ENCODE measurements around the gene POU3F1.

POU3F1 gene

GRCh38 chr1:38088791-38089190 is 42.2 kb upstream of the POU3F1 start:
- no peak for TF ChIP-seq CTCF (IDR thresholded peaks at IDR 0.05; ENCODE audit: low read depth, low read length)
- TF ChIP-seq EZH2phosphoT487 (IDR thresholded peaks at IDR 0.05; ENCODE audit: low read depth): no peak

GRCh38 chr1:38088366-38088765 is 41.8 kb upstream of the POU3F1 start:
- Histone ChIP-seq H3K4me2 (ENCODE audit: low read length) (no peak overlapping the region), H3K36me3 (replicated peaks; ENCODE audit: low read depth, low read length) (peaks cover 5% of the 10 kb centered on the region), H2AFZ (ENCODE audit: low read depth, low read length) (no peak overlapping the region), H3K27me3 (ENCODE audit: low read depth, low read length) (no peaks in the 10 kb centered on the region), H4K20me1 (ENCODE audit: insufficient read depth, low read length) (peaks cover 90% of the 10 kb centered on the region), H3K9ac (ENCODE audit: low read length) (no peak overlapping the region), H3K27ac (ENCODE audit: low read length) (no peak overlapping the region), H3K9me3 (ENCODE audit: insufficient read depth, low read length) (no peaks in the 10 kb centered on the region), H3K4me1 (ENCODE audit: low read length) (peaks cover 55% of the 10 kb centered on the region), H3K79me2 (ENCODE audit: low read length) (peaks cover 99% of the 10 kb centered on the region), H3K4me3 (ENCODE audit: low read length) (no peak overlapping the region)
- TF ChIP-seq EZH2phosphoT487 (IDR thresholded peaks at IDR 0.05; ENCODE audit: low read depth) (no peak), CTCF (IDR thresholded peaks at IDR 0.05; ENCODE audit: low read depth, low read length) (peak; percentile 19; the same call in 1 of the 2 replicates)

More at GRCh38 chr1:38088791-38089190, 42.2 kb upstream of the POU3F1 start:
- H3K79me2 ChIP-seq (ENCODE audit: low read length): peaks cover 99% of the 10 kb centered on the region
- H3K27me3 ChIP-seq (ENCODE audit: low read depth, low read length): no peaks in the 10 kb centered on the region
- H3K9me3 ChIP-seq (ENCODE audit: insufficient read depth, low read length): no peaks in the 10 kb centered on the region
- no peak overlapping the region for H3K4me3 ChIP-seq (ENCODE audit: low read length)
- H3K36me3 ChIP-seq (replicated peaks; ENCODE audit: low read depth, low read length): peaks cover 5% of the 10 kb centered on the region
- H2AFZ ChIP-seq (ENCODE audit: low read depth, low read length): no peak overlapping the region
- H3K4me1 ChIP-seq (ENCODE audit: low read length): peaks cover 58% of the 10 kb centered on the region
- H3K9ac ChIP-seq (ENCODE audit: low read length): no peak overlapping the region
- no peak overlapping the region for H3K4me2 ChIP-seq (ENCODE audit: low read length)
- H4K20me1 ChIP-seq (ENCODE audit: insufficient read depth, low read length): peaks cover 89% of the 10 kb centered on the region
- H3K27ac ChIP-seq (ENCODE audit: low read length): no peak overlapping the region

GRCh38 chr1:38087676-38088075 is 41.1 kb upstream of the POU3F1 start:
- Histone ChIP-seq H2AFZ (ENCODE audit: low read depth, low read length) (no peak overlapping the region), H3K4me1 (ENCODE audit: low read length) (peaks cover 52% of the 10 kb centered on the region), H3K27ac (ENCODE audit: low read length) (no peak overlapping the region), H3K36me3 (replicated peaks; ENCODE audit: low read depth, low read length) (peaks cover 2% of the 10 kb centered on the region), H3K27me3 (ENCODE audit: low read depth, low read length) (no peaks in the 10 kb centered on the region), H3K9me3 (ENCODE audit: insufficient read depth, low read length) (no peaks in the 10 kb centered on the region), H3K9ac (ENCODE audit: low read length) (no peak overlapping the region), H4K20me1 (ENCODE audit: insufficient read depth, low read length) (peaks cover 90% of the 10 kb centered on the region), H3K4me2 (ENCODE audit: low read length) (no peak overlapping the region), H3K4me3 (ENCODE audit: low read length) (no peak overlapping the region), H3K79me2 (ENCODE audit: low read length) (peaks cover 99% of the 10 kb centered on the region)
- TF ChIP-seq EZH2phosphoT487 (IDR thresholded peaks at IDR 0.05; ENCODE audit: low read depth): no peak
- no peak for TF ChIP-seq CTCF (IDR thresholded peaks at IDR 0.05; ENCODE audit: low read depth, low read length)

- H2AFZ ChIP-seq (ENCODE audit: low read depth, low read length): no peak overlapping the region
- H3K36me3 ChIP-seq (replicated peaks; ENCODE audit: low read depth, low read length): peaks cover 6% of the 10 kb centered on the region
- no peak overlapping the region for H3K4me2 ChIP-seq (ENCODE audit: low read length)
- no peak overlapping the region for H3K4me3 ChIP-seq (ENCODE audit: low read length)
- H4K20me1 ChIP-seq (ENCODE audit: insufficient read depth, low read length): peaks cover 93% of the 10 kb centered on the region
- H3K27ac ChIP-seq (ENCODE audit: low read length): no peak overlapping the region
- no peak for TF ChIP-seq EZH2phosphoT487 (IDR thresholded peaks at IDR 0.05; ENCODE audit: low read depth)
- H3K27me3 ChIP-seq (ENCODE audit: low read depth, low read length): no peaks in the 10 kb centered on the region
- H3K79me2 ChIP-seq (ENCODE audit: low read length): peaks cover 100% of the 10 kb centered on the region
- no peak overlapping the region for H3K9ac ChIP-seq (ENCODE audit: low read length)
- no peaks in the 10 kb centered on the region for H3K9me3 ChIP-seq (ENCODE audit: insufficient read depth, low read length)
- peaks cover 43% of the 10 kb centered on the region for H3K4me1 ChIP-seq (ENCODE audit: low read length)
These were observed 39.2 kb upstream of the POU3F1 start for GRCh38 chr1:38085666-38086330.

All from OCI-LY3 (cell line).